ENCODE measurements around the gene ADCY2.

- TF ChIP-seq, protein P1, sequence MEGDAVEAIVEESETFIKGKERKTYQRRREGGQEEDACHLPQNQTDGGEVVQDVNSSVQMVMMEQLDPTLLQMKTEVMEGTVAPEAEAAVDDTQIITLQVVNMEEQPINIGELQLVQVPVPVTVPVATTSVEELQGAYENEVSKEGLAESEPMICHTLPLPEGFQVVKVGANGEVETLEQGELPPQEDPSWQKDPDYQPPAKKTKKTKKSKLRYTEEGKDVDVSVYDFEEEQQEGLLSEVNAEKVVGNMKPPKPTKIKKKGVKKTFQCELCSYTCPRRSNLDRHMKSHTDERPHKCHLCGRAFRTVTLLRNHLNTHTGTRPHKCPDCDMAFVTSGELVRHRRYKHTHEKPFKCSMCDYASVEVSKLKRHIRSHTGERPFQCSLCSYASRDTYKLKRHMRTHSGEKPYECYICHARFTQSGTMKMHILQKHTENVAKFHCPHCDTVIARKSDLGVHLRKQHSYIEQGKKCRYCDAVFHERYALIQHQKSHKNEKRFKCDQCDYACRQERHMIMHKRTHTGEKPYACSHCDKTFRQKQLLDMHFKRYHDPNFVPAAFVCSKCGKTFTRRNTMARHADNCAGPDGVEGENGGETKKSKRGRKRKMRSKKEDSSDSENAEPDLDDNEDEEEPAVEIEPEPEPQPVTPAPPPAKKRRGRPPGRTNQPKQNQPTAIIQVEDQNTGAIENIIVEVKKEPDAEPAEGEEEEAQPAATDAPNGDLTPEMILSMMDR (IDR thresholded peaks at IDR 0.05): no peak
- TF ChIP-seq POLR2A (IDR thresholded peaks at IDR 0.05): no peak
These were observed 119.5 kb downstream of the ADCY2 start for GRCh38 chr5:7515284-7515914.
